T-helper 2 cell (primary cell): ENCODE data around the gene SCP2.
"Not testable (repeated sequence)": the region's sequence is repeated elsewhere in the genome, so short reads cannot be mapped to it uniquely, and the experiment has no call there.

Experiments used
- DNase-seq, 5 experiments: peaks; one replicate each; pipeline versions ENCODE4 v3.0.0 to v3.0.0-alpha.2; 2012 to 2022

SCP2 gene

DNA sequence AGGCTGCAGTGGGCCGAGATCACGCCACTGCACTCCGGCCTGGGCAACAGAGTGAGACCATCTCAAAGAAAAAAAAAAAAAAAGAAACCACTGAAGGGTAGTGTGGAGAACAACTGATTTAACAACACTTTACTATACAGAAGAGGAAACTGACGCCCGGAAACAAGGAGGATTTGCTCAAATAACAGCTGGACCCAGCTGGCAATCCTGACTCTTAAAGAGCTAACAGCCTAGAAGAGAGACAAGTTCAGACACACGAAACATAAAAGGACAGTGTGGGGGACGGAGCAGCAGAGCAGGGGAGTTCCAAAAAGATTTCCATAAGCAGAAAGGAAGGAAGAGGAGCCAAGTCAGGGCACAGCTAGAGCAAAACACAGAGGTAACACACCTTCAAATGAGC lies 9.9 kb upstream of the SCP2 start:
- no peak for DNase-seq

- no peak for DNase-seq
Measured at GRCh38 chr1:52917581-52917980, 9.5 kb upstream of the SCP2 start.

GRCh38 chr1:52918201-52918600 lies 8.9 kb upstream of the SCP2 start:
- no peak for DNase-seq

GRCh38 chr1:52919051-52919722 lies 7.9 kb upstream of the SCP2 start:
- peak in 1 of 5 experiments; percentile 61 for DNase-seq

- DNase-seq = no peak
Measured at GRCh38 chr1:52919723-52920483, 7.2 kb upstream of the SCP2 start.

GRCh38 chr1:52920791-52921291 lies 6.2 kb upstream of the SCP2 start:
- no peak for DNase-seq

DNA sequence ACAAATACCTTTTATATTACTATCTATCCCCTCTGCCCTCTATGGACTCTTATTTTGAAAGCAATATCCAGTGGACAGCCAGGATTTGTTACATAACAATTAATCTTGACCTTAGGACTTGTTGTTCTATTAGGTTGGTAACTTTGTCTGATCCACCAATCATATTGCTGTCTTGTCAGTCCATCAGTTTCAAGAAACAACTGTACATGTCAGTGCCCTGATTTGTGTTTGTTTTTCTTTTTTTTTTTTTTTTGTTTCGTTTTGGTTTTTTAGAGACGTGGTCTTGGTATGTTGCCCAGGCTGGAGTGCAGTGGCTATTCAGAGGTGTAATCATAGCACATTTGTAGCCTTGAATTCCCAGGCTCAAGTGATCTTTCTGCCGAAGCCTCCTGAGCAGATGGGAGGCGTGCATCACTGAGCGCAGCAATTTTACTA lies 1.5 kb upstream of the SCP2 start:
- DNase-seq = no peak

- DNase-seq = no peak
Measured at GRCh38 chr1:52926864-52927211, 238 bp upstream of the SCP2 start.

DNA sequence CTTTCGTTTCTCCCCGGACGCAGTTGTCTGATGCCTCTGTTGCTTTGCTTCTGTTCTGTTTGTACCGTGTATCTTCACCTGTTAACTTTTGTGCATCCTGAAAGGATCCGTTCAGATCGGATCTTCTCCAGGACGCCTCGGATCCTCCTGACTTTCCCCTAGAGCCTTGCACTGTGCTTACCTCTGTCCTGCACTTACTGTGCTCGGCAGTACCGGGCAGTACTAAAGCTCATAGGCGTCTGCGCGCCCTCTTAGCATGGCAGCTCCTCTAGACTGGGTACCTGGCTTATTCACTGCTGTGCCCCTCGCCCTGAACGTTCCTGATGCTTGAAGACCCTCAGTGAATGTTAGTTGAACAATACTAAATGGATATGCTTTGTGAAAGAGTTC lies 934 bp downstream of the SCP2 start:
- peak in 1 of 5 experiments; percentile 19 for DNase-seq

DNA sequence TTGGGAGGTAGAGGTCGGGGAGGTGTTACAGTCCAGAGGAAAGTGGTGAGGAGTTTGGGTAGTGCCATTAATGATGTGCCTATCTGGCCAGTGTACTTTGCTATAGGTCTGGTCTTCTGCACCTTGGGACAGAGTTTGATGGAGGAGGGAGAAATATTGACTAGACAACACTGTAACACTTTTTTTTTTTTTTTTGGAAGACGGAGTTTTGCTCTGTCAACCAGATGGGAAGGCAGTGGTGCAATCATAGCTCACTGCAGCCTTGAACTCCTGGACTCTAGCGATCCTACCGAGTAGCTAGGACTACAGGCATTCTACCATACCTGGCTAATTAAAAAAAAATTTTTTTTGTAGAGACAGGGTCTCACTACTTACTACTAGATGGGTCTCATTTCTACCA lies 1.9 kb downstream of the SCP2 start:
- no peak for DNase-seq

DNA sequence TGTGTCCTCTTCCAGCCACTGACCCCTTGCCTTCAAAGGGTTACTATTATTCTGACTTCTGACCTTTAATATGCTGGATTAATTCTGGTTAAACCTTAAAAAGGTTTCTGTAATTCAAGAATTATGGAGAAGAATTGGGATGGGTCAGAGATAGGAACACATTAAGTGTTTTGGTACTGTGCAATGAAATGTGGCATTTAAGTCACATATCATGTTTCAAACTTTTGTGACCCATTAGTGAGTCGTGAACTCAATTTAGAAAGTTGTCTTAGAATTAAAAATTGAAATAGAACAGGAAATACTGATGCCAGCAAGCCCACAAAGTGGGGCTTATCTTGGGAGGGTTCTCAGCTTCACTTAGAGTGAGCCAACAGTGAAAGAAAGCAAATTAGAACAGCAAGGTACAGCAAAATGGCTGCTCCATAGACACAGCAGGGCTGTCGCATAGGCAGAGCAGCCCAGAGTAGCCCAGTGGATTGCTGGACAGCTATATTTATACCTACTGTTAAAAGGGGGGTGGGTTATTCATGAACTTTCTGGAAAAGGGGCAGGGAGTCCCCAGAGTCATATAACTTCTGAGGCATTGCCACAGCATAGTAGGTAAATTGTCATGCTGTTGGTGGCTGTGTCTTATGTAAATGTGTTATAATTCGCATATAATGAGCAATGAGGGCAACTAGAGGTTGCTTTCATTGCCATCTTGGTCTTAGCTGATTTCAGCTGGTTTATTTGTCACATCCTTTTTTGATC lies 10.5 kb downstream of the SCP2 start:
- no peak for DNase-seq

GRCh38 chr1:52938183-52938451 lies 11.0 kb downstream of the SCP2 start:
- no peak for DNase-seq

DNA sequence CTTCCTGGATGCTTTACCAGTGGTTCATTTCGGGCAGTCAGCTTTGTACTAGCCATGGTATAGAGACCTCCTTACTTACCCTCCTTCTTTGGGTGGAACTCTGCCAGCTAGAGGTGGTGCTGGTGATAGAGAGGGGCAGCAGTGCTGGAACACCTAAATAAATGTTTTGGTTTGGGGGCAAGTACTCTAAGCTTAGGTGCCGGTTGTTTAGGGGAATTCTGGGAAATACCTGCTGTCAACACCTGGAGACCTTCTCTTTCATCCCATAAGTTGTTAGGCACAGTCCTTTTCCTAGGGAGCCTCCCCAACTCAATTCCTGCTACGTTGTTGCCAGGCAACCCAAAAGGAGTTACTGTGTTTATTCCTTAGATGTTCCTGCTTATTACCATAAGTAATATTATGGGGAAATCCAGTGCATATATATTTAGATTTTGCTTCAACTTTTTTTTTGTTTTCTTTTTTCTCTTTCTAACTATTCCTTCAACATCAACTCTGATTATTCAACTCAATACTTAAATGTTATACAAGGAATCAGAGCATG lies 16.9 kb downstream of the SCP2 start:
- DNase-seq = no peak

DNA sequence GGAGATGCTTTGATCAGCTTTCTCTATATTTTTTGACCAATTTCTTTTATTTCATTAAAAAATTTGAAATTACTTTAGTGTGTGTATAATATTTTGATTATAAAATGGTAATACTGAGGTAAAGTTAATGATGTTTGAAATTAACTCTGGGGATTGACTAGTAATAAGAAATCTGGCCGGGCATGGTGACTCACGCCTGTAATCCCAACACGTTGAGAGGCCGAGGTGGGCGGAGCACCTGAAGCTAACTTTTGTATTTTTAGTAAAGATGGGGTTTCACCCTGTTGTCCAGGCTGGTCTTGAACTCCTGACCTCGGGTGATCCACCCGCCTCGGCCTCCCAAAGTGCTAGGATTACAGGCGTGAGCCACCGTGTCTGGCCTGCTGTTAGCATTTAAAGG lies 17.5 kb downstream of the SCP2 start:
- no peak for DNase-seq

- DNase-seq = no peak
Measured at GRCh38 chr1:52947490-52947889, 20.4 kb downstream of the SCP2 start.

DNA sequence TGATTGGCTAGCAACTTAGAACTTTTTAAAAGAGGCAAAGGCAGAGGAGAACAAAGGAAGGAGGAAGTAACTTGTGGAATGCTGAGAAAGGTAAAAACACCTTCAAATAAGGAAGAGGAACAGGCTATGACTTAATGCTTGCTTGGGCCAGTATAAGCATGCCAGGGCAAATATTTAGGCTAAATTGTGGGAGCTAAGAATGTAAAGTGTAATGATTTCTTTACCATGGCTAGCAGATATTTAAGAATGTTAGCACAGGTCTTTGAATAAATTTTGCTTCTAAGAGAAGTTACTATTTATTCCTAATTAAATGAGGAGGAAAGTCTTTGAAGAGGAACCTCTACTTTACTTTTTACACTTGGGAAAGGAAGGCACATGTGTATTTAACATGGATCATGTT lies 22.5 kb downstream of the SCP2 start:
- DNase-seq = not testable (repeated sequence)

DNA sequence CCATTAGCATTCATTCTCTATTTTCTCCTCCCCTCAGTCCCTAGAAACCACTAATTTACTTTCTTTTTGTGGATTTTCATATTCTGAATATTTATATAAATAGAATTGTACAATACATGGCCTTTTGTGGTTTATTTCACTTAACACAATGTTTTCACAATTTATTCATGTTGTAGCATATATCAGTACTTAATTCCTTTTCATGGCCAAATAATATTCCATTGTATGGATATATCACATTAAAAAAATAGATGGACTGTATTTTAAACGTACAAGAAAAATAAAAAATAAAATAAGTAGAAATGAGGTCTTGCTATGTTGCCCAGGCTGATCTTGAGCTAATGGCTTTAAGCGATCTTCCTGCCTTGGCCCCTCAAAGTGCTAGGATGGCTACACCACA lies 25.0 kb downstream of the SCP2 start:
- DNase-seq = no peak

GRCh38 chr1:52955129-52955970 lies 28.3 kb downstream of the SCP2 start:
- no peak for DNase-seq

DNA sequence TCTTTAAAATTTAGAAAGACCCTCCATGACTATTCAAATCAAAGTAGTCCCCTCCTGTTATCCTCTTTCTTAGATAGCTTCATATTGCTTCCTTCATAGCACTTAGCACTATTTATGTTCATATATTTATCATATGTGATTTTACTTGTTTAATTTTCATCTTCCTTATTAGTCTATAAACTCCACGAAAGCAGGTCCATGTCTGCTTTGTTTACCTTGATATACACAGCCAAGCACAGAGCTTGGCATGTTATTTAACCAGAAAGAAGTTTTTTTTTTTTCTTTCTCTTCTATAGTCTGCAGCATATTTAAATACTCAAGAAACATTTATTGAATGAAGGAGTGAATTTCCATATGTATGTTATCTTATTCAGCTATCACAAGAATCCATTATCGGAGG lies 36.0 kb downstream of the SCP2 start:
- DNase-seq = no peak

GRCh38 chr1:52967666-52968065 lies 40.6 kb downstream of the SCP2 start:
- no peak for DNase-seq

GRCh38 chr1:52969234-52969633 lies 42.2 kb downstream of the SCP2 start:
- DNase-seq = not testable (repeated sequence)

DNA sequence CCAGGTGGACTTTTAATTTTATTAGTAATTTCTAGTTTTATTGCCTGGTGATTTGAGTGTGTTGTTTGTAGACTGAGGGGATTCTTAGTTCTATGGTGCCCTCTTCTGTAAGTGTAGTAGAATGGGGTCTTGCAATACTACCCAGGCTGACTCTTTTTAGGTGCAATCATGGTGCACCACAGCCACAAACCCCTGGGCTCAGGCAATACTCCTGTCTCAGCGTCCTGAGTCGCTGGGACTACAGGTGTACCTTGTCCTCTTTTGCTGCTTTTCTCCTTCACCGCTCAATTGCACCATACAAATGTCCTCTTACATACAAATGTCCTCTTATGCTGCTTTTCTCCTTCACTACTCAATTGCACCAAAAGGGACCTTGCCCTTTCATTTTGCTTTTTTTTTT lies 43.1 kb downstream of the SCP2 start:
- peak in 1 of 5 experiments; percentile 15 for DNase-seq

DNA sequence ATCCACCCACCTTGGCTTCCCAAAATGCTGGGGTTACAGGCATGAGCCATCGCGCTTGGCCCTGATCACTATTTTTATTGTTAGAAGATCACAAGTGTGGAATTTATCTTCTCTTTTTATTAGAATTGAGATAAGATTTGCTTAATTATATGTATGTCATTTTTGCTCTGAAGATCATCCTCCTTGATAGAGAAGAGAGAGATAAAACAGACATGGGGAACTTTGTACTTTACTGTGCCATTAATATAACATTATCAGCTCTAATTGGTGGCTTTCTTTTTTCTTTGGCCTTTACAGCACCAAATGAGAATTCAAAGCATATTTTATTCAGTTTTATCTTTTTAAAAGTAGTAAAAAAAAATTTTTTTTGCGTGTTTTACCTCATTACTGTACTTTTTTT lies 46.8 kb downstream of the SCP2 start:
- DNase-seq = no peak
